Inflammatory macrophage (primary cell): ENCODE results near the gene ZSWIM3.
"Not testable (repeated sequence)": the region's sequence is repeated elsewhere in the genome, so short reads cannot be mapped to it uniquely, and the experiment has no call there.

Source experiments
- DNase-seq, 2 donors: peaks; one replicate each; pipeline ENCODE4 v3.0.0-alpha.2; 2020 to 2022

ZSWIM3 gene

DNA sequence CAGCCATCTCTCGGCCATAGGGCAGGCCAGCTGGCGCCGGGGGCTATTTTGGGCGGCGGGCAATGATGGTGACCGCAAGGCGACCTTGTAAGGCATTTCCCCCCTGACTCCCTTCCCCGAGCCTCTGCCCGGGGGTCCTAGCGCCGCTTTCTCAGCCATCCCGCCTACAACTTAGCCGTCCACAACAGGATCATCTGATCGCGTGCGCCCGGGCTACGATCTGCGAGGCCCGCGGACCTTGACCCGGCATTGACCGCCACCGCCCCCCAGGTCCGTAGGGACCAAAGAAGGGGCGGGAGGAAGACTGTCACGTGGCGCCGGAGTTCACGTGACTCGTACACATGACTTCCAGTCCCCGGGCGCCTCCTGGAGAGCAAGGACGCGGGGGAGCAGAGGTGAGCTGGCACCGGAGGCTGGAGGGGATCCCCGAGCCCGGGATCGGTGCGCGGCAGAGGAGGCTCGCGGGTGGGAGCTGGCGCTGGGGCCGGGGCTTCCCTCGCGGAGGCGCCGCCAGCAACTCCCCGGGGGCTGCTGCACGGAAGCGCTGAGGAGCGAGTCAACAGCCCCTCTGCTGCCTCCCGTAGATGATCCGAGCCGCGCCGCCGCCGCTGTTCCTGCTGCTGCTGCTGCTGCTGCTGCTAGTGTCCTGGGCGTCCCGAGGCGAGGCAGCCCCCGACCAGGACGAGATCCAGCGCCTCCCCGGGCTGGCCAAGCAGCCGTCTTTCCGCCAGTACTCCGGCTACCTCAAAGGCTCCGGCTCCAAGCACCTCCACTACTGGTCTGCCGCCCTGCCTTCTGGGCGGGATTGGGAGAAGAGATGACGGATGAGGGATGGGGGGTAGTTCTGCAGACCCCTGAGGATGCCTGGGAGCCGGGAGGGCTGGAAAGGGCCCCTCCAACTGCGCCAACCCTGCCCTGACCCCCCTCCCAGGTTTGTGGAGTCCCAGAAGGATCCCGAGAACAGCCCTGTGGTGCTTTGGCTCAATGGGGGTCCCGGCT, 33.9 kb downstream of the ZSWIM3 start, which contains the start of the genes CTSA and NEURL2:
TSS of gene CTSA (plus strand) at position 351 of the 999 bp plus-strand sequence. CDS start at position 585, 234 bp downstream.
TSS of gene NEURL2 (minus strand) at position 224 of the 999 bp plus-strand sequence. CDS start at position 7, 217 bp downstream.
- DNase-seq = peak; percentile 77 to 84

DNA sequence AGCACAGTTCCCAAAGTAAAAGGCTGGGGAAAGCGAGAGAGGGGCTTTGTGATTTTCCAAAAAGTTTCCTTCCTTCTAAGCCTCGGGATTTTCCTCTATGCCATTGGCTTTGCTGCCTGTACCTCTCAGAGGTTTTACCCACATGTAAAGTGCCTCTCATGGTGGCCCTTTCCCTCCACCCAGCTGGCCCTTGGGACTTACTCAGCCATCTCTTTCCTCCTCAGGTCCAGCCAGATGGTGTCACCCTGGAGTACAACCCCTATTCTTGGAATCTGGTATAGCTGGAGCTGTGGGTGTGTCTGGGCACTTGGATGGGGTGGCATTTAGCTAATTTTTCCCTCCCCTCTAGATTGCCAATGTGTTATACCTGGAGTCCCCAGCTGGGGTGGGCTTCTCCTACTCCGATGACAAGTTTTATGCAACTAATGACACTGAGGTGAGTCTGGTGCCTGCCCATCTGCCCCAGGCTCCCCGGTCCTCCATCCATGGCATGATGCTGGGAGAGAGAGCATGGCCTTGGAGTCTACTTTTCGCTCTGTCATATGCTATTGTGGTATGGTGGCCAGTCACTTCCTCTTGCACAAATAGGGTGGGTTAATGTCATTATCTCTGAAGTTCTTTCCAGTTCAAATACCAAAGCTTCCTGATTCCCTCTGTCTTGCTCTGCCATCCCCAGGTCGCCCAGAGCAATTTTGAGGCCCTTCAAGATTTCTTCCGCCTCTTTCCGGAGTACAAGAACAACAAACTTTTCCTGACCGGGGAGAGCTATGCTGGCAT, 34.8 kb downstream of the ZSWIM3 start:
- peak; percentile 52 to 59 for DNase-seq

DNA sequence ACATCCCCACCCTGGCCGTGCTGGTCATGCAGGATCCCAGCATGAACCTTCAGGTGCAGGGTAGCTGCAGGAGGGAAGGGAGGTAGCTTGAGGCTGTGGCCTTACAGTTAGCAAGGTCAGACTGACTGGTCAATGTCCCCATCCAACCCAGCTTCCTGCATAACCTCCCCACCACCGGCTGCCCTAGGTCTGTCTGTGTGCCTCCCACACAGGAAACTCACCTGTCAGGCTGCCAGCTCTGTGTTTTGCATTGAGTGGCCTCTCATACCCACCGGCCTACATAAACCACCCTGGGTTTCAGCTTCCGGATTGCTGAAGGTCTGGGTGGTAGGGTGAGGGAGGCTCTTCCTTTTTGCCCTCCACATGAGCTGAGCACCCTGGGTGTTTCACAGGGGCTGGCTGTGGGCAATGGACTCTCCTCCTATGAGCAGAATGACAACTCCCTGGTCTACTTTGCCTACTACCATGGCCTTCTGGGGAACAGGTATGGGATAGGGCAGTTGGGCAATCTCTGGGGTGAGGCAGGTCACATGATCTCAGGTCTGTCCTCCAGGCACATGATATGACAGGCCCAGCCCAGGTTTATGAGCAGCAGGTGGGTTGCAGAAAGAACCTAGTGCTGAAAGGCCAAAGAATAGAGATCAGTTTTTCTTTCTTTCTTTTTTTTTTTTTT, 35.5 kb downstream of the ZSWIM3 start:
- no peak for DNase-seq

DNA sequence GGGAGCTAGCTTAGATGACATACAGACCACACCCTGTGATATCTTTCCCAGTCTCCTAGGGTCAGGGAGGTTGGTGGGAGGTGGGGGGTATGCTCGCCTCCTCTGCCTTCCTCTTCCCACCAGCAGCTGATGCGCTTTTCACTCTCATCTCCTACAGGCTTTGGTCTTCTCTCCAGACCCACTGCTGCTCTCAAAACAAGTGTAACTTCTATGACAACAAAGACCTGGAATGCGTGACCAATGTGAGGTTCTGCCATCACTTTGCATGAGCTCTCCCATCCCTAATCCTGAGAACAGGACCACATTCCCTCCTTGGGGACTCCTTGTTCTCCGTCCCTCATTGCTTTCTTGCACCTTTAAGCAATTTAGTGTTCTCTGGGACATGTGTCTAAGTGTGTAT, 36.4 kb downstream of the ZSWIM3 start:
- DNase-seq = no peak

DNA sequence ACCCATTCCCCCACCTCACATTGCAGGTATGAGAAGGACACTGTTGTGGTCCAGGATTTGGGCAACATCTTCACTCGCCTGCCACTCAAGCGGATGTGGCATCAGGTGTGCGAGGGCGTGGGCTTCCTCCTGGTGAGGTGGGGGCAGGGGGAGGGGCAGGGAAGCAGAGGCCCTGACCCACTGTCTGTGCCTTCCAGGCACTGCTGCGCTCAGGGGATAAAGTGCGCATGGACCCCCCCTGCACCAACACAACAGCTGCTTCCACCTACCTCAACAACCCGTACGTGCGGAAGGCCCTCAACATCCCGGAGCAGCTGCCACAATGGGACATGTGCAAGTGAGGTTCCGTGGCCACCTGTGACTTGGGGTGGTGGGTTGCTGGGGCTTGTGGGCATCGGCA, 37.4 kb downstream of the ZSWIM3 start:
- DNase-seq = no peak

DNA sequence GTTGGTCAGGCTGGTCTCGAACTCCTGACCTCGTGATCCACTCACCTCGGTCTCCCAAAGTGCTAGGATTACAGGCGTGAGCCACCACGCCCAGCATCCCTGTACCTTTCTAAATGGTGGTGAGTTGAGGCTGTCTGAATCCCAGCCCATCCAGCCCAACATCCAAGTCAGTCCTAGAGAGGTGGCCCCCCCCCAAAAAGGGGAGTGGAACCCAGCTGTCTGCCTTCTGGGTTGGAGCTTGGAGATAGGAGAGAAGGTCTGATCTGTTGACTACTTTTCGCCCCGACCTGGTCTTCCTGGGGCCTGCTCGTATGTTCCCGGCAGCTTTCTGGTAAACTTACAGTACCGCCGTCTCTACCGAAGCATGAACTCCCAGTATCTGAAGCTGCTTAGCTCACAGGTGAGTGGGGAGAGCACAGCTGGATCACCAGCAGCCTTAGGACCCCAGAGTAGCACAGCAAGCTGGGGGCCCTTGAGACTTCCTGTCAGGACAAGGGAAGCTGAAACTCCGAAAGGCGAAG, 39.3 kb downstream of the ZSWIM3 start:
- DNase-seq = no peak

DNA sequence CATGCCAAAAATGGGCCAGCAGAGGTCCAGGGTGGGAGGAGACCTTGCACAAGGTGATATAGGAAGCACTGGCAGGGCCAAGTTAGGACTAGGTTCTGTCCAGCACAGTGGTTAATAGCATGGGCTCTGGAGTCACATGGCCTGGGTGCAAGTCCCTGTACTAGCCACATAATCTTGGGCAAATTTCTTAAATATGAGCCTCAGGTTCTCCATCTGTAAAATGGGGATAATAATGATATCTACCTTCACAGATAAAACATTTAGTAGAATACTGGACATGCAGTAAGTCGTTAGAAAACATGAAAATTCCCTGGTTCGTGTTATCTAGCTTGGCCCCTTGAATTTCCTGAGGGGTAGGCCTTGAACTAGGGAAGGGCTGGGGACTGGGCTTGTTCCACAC, 39.9 kb downstream of the ZSWIM3 start:
- DNase-seq = no peak

DNA sequence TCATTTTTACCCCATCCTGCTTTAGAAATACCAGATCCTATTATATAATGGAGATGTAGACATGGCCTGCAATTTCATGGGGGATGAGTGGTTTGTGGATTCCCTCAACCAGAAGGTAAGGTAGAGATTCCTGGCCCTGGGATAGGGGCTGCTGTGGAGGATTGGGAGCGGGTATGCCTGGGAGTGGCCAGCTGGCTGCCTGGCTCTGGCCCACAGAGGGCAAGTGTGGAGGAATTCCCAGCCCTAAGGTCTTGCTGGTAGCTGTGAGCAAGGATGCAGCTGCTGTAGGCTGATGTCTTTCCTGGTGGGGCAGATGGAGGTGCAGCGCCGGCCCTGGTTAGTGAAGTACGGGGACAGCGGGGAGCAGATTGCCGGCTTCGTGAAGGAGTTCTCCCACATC, 40.3 kb downstream of the ZSWIM3 start:
- DNase-seq = no peak

DNA sequence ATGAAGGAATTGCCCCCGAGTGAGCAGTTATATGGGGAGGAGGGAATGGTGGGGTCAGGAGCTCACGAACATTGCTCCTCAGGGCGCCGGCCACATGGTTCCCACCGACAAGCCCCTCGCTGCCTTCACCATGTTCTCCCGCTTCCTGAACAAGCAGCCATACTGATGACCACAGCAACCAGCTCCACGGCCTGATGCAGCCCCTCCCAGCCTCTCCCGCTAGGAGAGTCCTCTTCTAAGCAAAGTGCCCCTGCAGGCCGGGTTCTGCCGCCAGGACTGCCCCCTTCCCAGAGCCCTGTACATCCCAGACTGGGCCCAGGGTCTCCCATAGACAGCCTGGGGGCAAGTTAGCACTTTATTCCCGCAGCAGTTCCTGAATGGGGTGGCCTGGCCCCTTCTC, 40.9 kb downstream of the ZSWIM3 start:
- no peak for DNase-seq

DNA sequence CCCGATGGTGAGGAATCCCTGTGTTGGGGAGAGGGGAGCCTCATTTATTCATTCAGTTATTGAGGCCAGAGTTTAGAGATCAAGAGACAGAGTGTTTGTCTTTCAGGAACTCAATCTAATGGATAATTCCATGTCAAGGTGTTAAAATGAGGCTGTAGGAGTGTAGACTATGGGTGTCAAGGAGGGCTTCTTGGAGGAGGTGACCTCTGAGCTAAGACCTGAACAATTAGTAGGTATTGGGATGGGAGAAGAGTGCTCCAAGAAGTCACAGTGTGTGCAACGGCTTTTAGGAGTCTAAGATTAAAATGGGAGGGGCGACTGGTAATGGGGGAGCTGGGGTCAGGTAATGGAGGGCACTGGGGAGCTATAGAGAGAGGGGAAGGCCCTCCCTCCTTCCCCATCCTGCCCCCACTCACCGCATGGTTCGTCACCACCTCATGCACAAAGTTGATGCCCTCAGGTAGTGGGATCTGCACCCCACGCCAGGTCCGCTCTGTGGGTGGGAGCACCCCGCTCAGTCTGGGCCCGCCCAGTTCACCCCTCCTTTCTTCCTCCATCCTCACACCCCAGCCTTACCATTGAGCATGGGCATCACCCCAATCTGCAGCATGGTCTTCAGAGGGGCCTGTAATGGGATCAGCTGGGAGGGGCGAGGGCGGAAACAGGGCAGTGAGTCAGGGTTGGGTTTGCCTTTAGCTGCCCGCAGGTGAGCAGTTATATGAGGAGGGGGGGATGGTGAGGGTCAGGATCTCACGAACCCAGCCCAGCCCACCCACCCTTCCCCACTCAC, 41.8 kb downstream of the ZSWIM3 start:
- no peak for DNase-seq

DNA sequence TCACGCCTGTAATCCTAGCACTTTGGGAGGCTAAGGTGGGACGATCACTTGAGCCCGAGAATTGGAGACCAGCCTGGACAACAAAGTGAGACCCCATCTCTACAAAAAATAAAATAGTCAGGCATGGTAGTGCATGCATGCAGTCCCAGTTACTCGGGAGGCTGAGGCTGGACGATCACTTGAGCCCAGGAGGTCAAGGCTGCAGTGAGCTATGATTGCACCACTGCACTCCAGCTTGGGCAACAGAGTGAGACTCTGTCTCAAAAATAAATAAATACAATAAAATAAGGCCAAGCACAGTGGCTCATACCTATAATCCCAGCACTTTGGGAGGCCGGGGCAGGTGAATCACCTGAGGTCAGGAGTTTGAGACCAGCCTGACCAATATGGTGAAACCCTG, 43.9 kb downstream of the ZSWIM3 start:
- not testable (repeated sequence) for DNase-seq

DNA sequence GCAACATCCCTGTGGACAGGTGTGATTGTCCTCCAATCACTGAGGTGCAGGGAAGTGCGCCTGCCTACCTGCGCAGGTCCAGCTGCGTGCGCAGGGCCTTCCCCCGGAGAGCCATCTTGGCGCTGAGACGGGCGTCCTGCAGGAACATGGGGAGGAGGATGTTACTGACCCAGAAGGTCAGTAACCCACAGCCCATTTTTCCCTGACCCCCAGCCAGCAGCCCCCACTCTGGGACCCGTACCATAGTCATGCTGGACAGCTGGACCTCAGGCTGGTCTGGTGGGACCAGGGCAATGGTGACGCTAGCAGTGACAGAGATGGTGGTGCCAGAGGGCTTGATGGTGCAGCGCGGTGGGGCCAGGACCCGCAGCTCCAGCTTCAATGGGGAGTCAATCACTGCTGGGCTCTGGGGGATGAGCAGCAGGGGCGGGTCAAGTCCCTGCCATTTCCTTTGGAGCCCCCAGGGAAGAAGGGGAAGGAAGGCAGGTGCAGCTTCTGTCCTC, 44.8 kb downstream of the ZSWIM3 start:
- DNase-seq = no peak

DNA sequence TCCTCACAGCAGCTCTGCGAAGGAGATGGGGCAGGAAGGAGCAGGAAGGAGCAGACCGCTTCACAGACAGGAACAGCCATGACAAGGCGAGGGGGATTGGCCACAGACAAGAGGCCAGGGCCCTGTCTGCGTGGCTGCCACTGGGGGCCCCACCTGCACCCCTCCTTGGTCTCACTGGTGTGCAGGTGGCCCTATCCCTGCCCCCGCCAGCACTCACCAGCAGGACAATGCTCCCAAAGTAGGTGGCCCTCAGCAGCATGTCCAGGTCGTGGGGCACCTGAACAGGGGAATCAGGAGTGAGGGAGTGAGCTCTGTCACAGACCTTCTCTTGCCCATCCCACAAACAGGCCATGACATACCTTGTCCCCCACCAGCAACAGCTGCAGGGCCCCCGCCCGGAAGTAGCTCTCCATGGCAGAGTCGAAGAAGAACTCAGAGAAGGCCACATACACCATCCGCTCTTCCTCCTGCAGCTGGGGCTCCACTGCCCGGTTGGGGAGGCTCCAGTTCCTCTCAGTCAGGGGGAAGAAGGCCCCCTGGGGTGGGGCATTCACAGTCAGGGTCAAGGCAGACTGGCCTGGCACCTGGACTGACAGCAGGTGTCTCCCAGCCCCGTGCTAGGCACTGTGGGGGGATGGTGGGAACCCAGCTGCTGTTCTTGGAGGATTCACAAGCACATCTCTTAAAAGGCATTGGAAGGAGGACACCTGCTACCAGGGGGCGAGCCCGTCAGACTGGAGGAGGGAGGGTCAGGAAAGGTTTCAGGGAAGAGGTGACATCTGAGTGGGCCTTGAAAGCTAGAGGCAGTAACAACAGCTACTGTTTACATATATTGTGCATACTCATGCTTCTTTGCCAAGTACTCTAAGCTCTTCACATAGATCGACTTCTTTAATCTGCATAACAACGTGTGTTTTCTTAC, 47.4 kb downstream of the ZSWIM3 start:
- DNase-seq = no peak

DNA sequence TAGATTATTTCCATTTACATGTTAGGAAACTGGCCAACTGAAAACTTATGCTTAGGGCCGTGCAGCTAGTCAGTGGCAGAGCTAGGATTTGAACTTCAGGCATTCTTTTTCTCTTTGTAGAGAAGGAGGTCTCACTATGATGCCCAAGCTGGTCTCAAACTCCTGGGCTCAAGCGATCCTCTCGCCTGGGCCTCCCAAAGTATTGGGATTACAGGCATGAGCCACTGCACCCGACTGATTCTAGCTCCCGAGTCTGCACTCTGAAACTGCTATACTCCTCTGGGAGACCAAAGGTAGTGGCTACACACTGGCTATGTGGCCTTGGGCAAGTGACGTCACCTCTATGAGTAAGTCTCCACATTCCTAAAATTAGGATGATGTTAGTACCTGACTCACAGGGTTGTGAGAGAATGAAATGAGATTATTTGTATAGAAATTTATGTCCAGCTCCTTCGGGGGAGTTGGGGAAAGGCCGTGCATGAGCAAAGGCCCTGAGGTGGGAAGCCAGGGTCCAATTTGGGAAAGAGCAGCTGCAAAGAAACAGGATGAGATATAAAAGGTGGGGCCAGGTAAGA, 48.2 kb downstream of the ZSWIM3 start:
- DNase-seq = no peak

DNA sequence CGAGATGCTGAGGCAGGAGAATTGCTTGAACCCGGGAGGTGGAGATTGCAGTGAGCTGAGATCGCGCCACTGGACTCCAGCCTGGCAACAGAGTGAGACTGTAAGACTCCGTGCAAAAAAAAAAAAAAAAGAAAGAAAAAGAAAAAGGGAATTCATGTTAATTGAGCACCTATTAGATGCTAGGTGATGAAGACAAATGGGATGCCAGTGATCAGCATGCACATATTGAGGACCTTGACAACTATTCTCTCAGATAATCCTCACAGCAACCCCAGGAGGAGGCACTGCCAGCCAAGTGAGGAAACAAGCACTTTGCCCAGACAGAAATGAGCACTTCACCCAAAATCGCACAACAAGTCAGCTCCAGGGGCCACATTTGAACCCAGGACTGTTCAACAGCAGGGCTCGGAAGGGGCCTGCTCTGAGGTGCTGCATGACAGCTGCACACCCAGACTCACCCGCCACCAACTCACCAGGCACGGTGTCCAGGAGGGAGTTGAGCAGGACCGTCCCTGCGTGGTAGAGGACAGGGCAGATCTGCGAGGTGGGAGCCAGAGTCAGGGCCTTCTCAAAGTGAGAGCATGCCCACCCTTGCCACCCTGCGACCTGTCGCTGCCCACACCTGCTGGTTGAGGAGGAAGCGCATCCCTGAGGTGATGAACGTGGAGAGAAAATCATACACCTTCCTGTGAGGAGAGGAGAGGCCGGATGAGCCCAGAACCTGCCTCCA, 50.0 kb downstream of the ZSWIM3 start:
- DNase-seq = no peak

DNA sequence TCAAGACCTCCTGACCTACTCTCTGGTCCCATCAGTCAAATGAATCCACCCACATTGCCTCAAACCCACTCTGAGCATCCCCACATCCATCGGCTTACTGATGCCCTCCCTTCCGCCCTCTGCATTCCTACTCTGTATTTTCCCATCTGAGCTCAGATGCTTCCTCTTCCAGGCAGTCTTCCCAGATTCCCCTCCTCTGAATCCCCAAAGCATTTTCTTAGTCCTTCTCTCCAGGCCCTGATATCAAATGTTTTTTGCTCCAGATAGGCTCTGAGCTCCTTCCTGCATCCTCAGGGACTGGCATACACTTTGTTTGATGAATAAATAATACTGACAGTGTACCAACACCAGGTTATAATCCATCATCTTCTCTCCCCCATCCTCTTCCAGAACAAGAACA, 50.7 kb downstream of the ZSWIM3 start:
- DNase-seq = no peak

DNA sequence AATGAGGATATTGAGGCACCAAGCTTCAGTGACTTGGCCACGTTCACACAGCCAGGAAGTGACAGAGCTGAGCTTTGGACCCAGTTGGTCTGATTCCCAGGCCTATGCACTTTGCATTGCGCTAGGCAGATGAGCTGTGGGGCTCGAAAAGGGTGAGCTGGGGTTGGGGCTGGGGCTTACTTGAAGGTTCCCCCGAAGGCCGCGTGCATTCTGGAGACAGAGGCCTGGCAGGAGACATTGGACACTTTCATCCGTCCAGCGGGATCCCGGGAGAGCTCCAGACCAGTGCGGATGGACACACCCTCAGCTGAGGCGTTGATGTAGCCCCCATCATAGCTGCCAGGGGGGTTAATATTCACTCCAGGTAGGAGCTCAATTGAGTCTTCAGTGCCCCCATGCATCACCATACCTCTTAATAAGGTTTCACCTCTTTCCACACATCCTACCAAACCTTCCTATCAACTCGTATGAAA, 52.0 kb downstream of the ZSWIM3 start:
- DNase-seq = no peak

DNA sequence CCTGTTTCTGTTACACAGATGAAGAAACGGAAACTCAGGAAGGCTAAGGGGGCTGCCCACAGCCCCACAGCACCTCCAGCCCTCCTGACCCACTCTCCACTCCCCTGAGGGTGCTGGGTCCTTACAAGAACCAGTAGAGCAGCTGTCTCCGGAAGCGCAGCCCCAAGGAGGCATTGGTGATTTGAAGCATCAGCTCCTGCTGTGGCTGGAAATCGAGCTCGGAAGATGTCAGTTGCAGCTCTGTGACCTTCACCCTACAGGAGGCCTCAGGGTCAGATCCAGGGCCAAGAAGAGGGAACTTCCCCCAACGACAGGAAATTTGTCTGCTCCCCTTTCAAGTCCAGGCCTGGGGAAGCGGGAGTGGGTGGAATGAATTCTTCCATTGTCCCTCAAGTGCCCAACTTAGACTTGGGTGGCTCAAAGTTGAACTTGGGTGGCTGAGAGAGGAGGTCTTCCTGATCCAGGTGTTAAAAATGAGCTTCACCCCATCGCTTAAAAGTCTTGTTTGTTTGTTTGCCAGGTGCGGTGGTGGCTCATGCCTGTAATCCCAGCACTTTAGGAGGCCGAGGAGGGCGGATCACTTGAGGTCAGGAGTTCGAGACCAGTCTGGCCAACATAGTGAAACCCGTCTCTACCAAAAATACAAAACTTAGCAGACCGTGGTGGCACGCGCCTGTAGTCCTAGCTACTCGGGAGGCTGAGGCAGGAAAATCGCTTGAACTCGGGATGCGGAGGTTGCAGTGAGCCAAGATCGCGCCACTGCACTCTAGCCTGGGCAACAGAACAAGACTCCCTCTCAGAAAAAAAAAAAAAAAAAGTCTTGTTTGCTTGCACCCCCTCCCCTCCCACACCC, 52.6 kb downstream of the ZSWIM3 start:
- peak; percentile 67 to 69 for DNase-seq
